Tibial artery (tissue), 4 donors: ENCODE data around the gene MOGAT3.

Source experiments
- DNase-seq, 2 donors: peaks; one replicate each; pipeline ENCODE4 v3.0.0-alpha.2; 2019
- H3K27ac ChIP-seq, 2 donors: fragments of 200-600 bp; sonication (generic) in 1 of 2; 1 replicate in 1 of 2; 2 replicates in 1 of 2; pipeline ENCODE4 v1.5.1; 2018 to 2019; ENCODE audit warnings: mild to moderate bottlenecking in 1 of 2
- H3K27me3 ChIP-seq, 2 donors: fragments of 200-600 bp; sonication (generic) in 1 of 2; one replicate each; pipeline versions ENCODE4 v1.5.1 to v1.6.0; 2016 to 2019
- H3K36me3 ChIP-seq, 3 donors: fragments of 200-600 bp; sonication (generic) in 2 of 3; one replicate each; pipeline ENCODE4 v1.5.1; 2016 to 2019; ENCODE audit warnings: mild to moderate bottlenecking in 2 of 3
- H3K4me1 ChIP-seq, 4 donors: fragments of 200-600 bp; sonication (generic) in 2 of 4; 1 replicate in 3 of 4; 2 replicates in 1 of 4; pipeline ENCODE4 v1.5.1; 2016 to 2019
- H3K4me3 ChIP-seq, 2 donors: fragments of 200-600 bp; sonication (generic) in 1 of 2; 1 replicate in 1 of 2; 2 replicates in 1 of 2; pipeline ENCODE4 v1.5.1; 2018 to 2019; ENCODE audit warnings: mild to moderate bottlenecking in 2 of 2
- H3K9me3 ChIP-seq, 3 donors: fragments of 200-600 bp; sonication (generic) in 1 of 3; one replicate each; pipeline ENCODE4 v1.5.1; 2016 to 2019
- CTCF ChIP-seq, 2 experiments: fragments of 200-600 bp in 1 of 2; fragments of 450-650 bp in 1 of 2; IDR thresholded peaks; one replicate each; pipeline ENCODE4 v1.5.1; 2017 to 2019; ENCODE audit warnings: antibody characterized with exemption in 2 of 2, mild to moderate bottlenecking in 1 of 2, moderate library complexity in 1 of 2
- intact Hi-C: fragments of 100-400 bp; cut with DNase I; formaldehyde crosslinking; loops from one replicate; pipeline ENCODE4 v1.15.0; 2023; ENCODE audit warnings: low total_unique reads

Gene MOGAT3

GRCh38 chr7:101216001-101216859 lies 15.4 kb upstream of the MOGAT3 start:
- intact Hi-C loops: no loop called here
- Histone ChIP-seq H3K27ac (peak overlapping the region; percentile 81 to 82), H3K9me3 (no peaks in the 10 kb centered on the region), H3K4me3 (peak overlapping the region; percentile 65 to 94), H3K36me3 (peaks cover 6 to 47% (median 30%) of the 10 kb centered on the region in 3 donors), H3K27me3 (no peaks in the 10 kb centered on the region), H3K4me1 (peaks cover 0 to 38% (median 26%) of the 10 kb centered on the region in 4 donors)
- DNase-seq: peak; percentile 47 to 66
- TF ChIP-seq CTCF (IDR thresholded peaks at IDR 0.05): no peak

- DNase-seq: no peak
- Histone ChIP-seq H3K36me3 (peaks cover 22 to 89% (median 68%) of the 10 kb centered on the region in 3 donors), H3K9me3 (no peaks in the 10 kb centered on the region), H3K27me3 (no peaks in the 10 kb centered on the region), H3K27ac (no peak overlapping the region), H3K4me1 (peaks cover 0 to 14% (median 11%) of the 10 kb centered on the region in 4 donors), H3K4me3 (no peak overlapping the region)
- TF ChIP-seq CTCF (IDR thresholded peaks at IDR 0.05): no peak
- intact Hi-C loops: no loop called here
Observed at GRCh38 chr7:101212014-101212413, 11.2 kb upstream of the MOGAT3 start.

GRCh38 chr7:101211501-101211900 lies 10.7 kb upstream of the MOGAT3 start:
- TF ChIP-seq CTCF (IDR thresholded peaks at IDR 0.05): no peak
- intact Hi-C loops: no loop called here
- H3K36me3 ChIP-seq: peaks cover 22 to 94% (median 73%) of the 10 kb centered on the region in 3 donors

GRCh38 chr7:101210143-101210542 lies 9.3 kb upstream of the MOGAT3 start:
- Histone ChIP-seq H3K4me3 (no peak overlapping the region), H3K9me3 (no peaks in the 10 kb centered on the region), H3K27ac (no peak overlapping the region), H3K36me3 (peaks cover 22 to 94% (median 79%) of the 10 kb centered on the region in 3 donors), H3K27me3 (no peaks in the 10 kb centered on the region), H3K4me1 (no peaks in the 10 kb centered on the region)
- DNase-seq: no peak
- intact Hi-C loops: no loop called here
- no peak for TF ChIP-seq CTCF (IDR thresholded peaks at IDR 0.05)

More at GRCh38 chr7:101211501-101211900, 10.7 kb upstream of the MOGAT3 start:
- Histone ChIP-seq H3K9me3 (no peaks in the 10 kb centered on the region), H3K27me3 (no peaks in the 10 kb centered on the region), H3K4me3 (no peak overlapping the region), H3K4me1 (peaks cover 0 to 9% (median 7%) of the 10 kb centered on the region in 4 donors), H3K27ac (no peak overlapping the region)
- no peak for DNase-seq

GRCh38 chr7:101208794-101209193 lies 8.0 kb upstream of the MOGAT3 start:
- intact Hi-C loops: no loop called here
- Histone ChIP-seq H3K27ac (no peak overlapping the region), H3K9me3 (no peaks in the 10 kb centered on the region), H3K36me3 (peaks cover 22 to 81% (median 68%) of the 10 kb centered on the region in 3 donors), H3K4me1 (no peaks in the 10 kb centered on the region), H3K4me3 (no peak overlapping the region), H3K27me3 (no peaks in the 10 kb centered on the region)
- DNase-seq: no peak
- TF ChIP-seq CTCF (IDR thresholded peaks at IDR 0.05): no peak
